Lower lobe of right lung (tissue), 2 donors: Measurements from ENCODE around the gene NTM. TPM values are rescaled to one million over a fixed set of nuclear protein-coding genes. Genes with fewer than 3 reads are reported as not detected.

ENCODE experiments used
- ATAC-seq, 2 donors: fragments of 200-7000 bp; cut with Tn5 transposase; one replicate each; pipeline ENCODE4 v1.9.1; 2020 to 2022; ENCODE audit warnings: mild to moderate bottlenecking in 2 of 2, moderate library complexity in 2 of 2
- DNase-seq: peaks from one replicate; pipeline ENCODE4 v3.0.0-alpha.2; 2020
- H3K27ac ChIP-seq: fragments of 200-600 bp; one replicate; pipeline ENCODE4 v1.8.0; 2022
- H3K27me3 ChIP-seq: fragments of 200-600 bp; one replicate; pipeline ENCODE4 v1.8.0; 2022; ENCODE audit warnings: low read depth
- H3K36me3 ChIP-seq: fragments of 200-600 bp; one replicate; pipeline ENCODE4 v1.8.0; 2022; ENCODE audit warnings: mild to moderate bottlenecking
- H3K4me1 ChIP-seq: fragments of 200-600 bp; one replicate; pipeline ENCODE4 v1.8.0; 2022
- H3K4me3 ChIP-seq: fragments of 200-600 bp; one replicate; pipeline ENCODE4 v1.8.0; 2022; ENCODE audit warnings: mild to moderate bottlenecking
- H3K9me3 ChIP-seq: fragments of 200-600 bp; one replicate; pipeline ENCODE4 v1.8.0; 2022
- intact Hi-C: fragments of 100-400 bp; cut with DNase I; formaldehyde crosslinking; loops from one replicate; pipeline ENCODE4 v1.11.0; 2022
- total RNA-seq: library from RNA; stranded (reverse); fragmentation: NEBNext Ultra II Directional; extraction: Animal tissue kit (Norgen Biotek cat#: 25700); gene quantifications from one replicate; pipeline ENCODE4 v1.2.1, GENCODE V29; 2021
- TF ChIP-seq, protein P1 (sequence below): fragments of 200-600 bp; IDR thresholded peaks from one replicate; pipeline ENCODE4 v1.8.0; 2022; ENCODE audit warnings: antibody characterized with exemption, mild to moderate bottlenecking
- donor health status: DM: no; HTN: yes; CAD: no; lungs with severe emphysema.

Gene NTM
- total RNA-seq, 1 donor from 2014 or later: 2.3 TPM

DNA sequence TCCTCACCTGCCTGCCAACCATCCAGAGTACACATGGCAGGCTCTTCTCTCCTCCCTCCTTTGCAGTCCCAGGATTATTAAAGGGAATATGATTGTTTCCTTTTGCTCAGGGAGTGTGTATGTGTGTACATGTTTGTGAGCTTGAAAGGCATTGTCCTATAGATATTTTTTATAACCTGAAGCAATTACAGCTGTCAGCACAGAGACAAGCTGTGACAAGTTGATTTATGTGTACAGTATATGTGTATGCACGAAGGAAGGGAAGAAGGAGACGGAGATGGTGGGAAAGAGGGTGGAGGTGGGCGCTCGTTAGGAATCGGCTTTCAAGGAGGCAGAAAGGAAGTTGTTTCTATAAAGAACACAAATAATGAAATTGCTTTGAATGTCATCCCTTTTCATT lies 537.0 kb downstream of the NTM start:
- intact Hi-C loops: no loop called here
- no peak for DNase-seq
- no peaks in the 10 kb centered on the region for H3K9me3 ChIP-seq
- no peak for ATAC-seq
- H3K27me3 ChIP-seq: peaks cover 50% of the 10 kb centered on the region
- H3K27ac ChIP-seq: no peak overlapping the region
- H3K4me1 ChIP-seq: no peaks in the 10 kb centered on the region
- TF ChIP-seq, protein P1, sequence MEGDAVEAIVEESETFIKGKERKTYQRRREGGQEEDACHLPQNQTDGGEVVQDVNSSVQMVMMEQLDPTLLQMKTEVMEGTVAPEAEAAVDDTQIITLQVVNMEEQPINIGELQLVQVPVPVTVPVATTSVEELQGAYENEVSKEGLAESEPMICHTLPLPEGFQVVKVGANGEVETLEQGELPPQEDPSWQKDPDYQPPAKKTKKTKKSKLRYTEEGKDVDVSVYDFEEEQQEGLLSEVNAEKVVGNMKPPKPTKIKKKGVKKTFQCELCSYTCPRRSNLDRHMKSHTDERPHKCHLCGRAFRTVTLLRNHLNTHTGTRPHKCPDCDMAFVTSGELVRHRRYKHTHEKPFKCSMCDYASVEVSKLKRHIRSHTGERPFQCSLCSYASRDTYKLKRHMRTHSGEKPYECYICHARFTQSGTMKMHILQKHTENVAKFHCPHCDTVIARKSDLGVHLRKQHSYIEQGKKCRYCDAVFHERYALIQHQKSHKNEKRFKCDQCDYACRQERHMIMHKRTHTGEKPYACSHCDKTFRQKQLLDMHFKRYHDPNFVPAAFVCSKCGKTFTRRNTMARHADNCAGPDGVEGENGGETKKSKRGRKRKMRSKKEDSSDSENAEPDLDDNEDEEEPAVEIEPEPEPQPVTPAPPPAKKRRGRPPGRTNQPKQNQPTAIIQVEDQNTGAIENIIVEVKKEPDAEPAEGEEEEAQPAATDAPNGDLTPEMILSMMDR: no peak
- no peak overlapping the region for H3K4me3 ChIP-seq
- H3K36me3 ChIP-seq: no peaks in the 10 kb centered on the region

DNA sequence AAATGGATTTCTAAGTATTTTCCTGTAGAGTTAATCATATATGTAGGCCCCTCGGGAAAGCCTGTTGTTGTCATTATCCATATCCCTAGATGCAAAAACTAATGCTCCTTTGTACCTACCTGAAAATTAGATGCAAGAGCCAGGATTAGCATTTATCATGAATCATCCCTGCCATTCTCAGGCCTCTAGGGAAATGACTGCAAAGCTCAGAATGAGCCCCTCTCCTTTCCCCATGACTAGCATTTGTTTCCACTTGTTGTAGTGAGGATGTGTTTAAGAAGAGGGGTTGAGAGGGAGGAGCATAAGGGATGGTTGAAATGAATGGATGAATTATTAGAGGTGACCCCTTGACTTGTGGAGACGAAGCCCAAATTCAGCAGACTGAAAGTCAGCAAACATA lies 537.9 kb downstream of the NTM start:
- TF ChIP-seq, protein P1: no peak
- H3K9me3 ChIP-seq: no peaks in the 10 kb centered on the region
- H3K4me3 ChIP-seq: no peak overlapping the region
- intact Hi-C loops: no loop called here
- H3K27me3 ChIP-seq: peaks cover 50% of the 10 kb centered on the region
- H3K27ac ChIP-seq: no peak overlapping the region
- H3K4me1 ChIP-seq: no peaks in the 10 kb centered on the region
- no peak for ATAC-seq
- H3K36me3 ChIP-seq: no peaks in the 10 kb centered on the region
- no peak for DNase-seq

DNA sequence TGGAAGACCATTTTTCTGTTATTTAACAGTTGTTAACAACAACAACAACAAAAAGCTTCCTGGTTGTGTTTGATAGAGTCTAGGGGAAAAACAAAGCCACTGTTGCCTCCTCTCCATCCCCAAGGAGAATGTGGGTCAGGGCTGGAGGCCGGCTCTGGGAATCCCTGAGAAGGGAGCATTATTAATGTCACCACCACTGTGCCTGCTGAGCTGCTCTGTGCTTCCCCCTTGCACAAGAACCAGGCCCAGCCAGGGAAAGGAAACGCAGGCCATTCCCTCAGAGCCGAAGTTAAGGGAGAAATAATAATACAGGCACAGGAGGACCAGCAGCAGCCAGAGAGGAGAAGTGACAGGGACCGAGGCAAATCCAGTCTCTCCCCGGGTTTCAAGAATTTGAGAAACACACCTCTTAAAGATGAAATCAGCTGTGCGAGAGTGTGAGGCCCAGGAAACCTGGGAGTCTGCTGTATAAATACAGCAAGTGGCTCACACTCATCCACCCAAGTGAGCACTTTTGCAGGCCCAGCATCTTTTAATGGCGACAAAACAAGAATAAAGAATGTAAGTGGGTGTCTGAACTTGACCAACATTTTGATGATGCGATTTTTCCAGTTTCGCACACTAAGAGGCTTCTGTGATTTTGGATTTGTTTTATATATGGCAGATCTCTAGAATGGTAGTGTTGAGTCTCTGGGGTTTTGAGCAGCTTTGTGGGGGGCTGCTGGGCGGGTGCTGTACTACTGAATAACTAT lies 539.2 kb downstream of the NTM start:
- TF ChIP-seq, protein P1: no peak
- H3K9me3 ChIP-seq: no peaks in the 10 kb centered on the region
- H3K27me3 ChIP-seq: peaks cover 50% of the 10 kb centered on the region
- no peaks in the 10 kb centered on the region for H3K4me1 ChIP-seq
- no peak for DNase-seq
- no peak overlapping the region for H3K4me3 ChIP-seq
- H3K36me3 ChIP-seq: no peaks in the 10 kb centered on the region
- intact Hi-C loops: no loop called here
- ATAC-seq: no peak
- no peak overlapping the region for H3K27ac ChIP-seq

- Histone ChIP-seq H3K4me1 (no peaks in the 10 kb centered on the region), H3K4me3 (peak overlapping the region; percentile 8), H3K36me3 (no peaks in the 10 kb centered on the region), H3K27me3 (peaks cover 50% of the 10 kb centered on the region), H3K27ac (no peak overlapping the region), H3K9me3 (no peaks in the 10 kb centered on the region)
- ATAC-seq (no peak), DNase-seq (no peak)
- TF ChIP-seq, protein P1: no peak
- intact Hi-C loops: no loop called here
These were observed 539.7 kb downstream of the NTM start for GRCh38 chr11:131910178-131910522.

GRCh38 chr11:131910523-131911387 lies 540.3 kb downstream of the NTM start:
- TF ChIP-seq, protein P1: no peak
- intact Hi-C loops: no loop called here
- H3K27me3 ChIP-seq: peaks cover 50% of the 10 kb centered on the region
- no peaks in the 10 kb centered on the region for H3K36me3 ChIP-seq
- H3K27ac ChIP-seq: no peak overlapping the region
- H3K4me3 ChIP-seq: peak overlapping the region; percentile 37
- H3K4me1 ChIP-seq: no peaks in the 10 kb centered on the region
- DNase-seq (no peak), ATAC-seq (peak in 1 of 2 donors; percentile 33)
- H3K9me3 ChIP-seq: no peaks in the 10 kb centered on the region
